Measurements from ENCODE around the gene TMEM132E. TPM values are rescaled to one million over a fixed set of nuclear protein-coding genes. Genes with fewer than 3 reads are reported as not detected.
A peak's percentile ranks its signal among the peaks of the same experiment; 100 is the strongest.

The TMEM132E gene
- total RNA-seq, 1 donor from 2014 or later: 0.49 TPM

DNA sequence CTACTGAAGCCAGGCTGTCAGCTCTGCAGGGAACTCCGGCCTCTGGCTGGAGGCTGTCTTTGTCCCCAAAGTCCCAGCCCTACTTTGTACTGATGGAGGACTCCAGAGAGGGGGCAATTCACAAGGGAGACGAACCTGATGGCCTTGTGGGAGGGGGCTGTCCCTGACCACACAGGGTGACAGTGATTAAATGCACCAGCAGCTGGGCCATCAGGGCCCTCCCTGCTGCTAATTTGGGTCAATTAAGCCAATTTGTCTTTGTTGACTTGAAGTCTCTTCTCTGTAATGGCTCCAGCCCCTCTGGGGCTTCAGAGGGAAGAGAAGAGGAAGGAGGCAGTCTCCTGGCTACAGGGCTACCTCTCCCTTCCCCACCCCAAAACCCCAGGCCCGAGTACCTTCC, 22.0 kb downstream of the TMEM132E start:
- no peak for DNase-seq

DNA sequence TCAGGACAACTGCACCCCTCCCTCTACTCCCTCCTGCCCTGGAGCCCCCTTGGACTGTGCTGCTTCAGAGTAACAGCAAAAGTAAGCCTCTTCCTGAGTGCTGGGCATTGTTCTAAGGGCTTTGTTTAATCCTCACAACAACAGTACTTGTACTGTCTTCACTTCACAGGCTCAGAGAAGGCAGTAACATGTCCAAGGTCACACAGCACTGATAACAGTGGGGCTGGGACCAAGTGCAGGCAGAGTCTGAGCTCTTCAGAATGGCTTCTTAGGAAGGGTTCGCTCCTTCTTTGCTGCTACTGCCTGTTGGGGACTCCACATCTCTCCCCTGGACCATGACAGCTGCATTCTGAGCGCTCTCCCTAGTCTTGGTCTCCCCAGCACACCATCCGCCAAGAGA, 24.6 kb downstream of the TMEM132E start:
- no peak for DNase-seq

GRCh38 chr17:34606763-34607162, 27.4 kb downstream of the TMEM132E start:
- DNase-seq: peak; percentile 13

DNA sequence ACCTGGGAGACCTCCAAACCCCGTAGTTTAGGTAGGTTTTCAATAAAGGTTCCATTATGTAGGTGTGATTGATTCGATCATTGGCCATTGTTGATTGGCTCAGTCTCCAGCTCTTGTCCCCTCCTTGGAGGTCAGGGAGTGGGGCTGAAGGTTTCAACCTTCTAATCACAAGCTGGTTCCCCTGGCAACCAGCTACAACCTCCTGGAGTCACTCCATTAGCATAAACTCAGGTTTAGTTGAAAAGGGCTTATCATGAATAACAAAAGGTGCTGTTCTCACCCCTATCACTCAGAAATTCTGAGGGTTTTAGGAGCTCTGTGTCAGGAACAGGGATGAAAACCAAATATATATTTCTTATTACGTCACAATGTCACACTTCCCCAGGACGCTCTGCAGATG, 28.5 kb downstream of the TMEM132E start:
- no peak for DNase-seq

- DNase-seq: no peak
These were observed 29.8 kb downstream of the TMEM132E start for GRCh38 chr17:34609210-34609609.

DNA sequence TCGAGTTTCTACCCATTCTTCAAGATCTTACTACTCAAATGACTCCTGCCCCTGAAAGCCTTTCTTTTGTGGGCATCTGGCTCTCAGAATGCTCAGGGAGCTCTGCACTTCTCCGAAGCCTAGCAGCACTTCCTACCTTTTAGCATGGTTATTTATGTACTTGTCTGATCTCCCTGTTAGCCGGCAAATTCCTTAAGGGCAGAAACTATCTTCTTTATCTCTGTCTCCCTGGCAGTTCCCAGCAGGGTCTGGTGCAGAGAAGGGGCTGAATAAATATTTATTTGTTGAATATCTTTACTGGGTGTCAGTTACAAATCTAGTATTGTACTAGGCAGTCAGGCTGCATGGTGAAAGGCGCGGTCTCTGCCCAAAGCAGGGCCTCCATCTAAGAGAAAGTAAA, 30.7 kb downstream of the TMEM132E start:
- DNase-seq: no peak

GRCh38 chr17:34610506-34610905, 31.1 kb downstream of the TMEM132E start:
- no peak for DNase-seq

- peak; percentile 54 for DNase-seq
These were observed 34.0 kb downstream of the TMEM132E start for GRCh38 chr17:34613064-34614019.

- no peak for DNase-seq
These were observed 35.3 kb downstream of the TMEM132E start for GRCh38 chr17:34614698-34615097.

- DNase-seq: no peak
These were observed 35.9 kb downstream of the TMEM132E start for GRCh38 chr17:34615326-34615725.

- peak; percentile 35 for DNase-seq
These were observed 36.8 kb downstream of the TMEM132E start for GRCh38 chr17:34616148-34616547.

DNA sequence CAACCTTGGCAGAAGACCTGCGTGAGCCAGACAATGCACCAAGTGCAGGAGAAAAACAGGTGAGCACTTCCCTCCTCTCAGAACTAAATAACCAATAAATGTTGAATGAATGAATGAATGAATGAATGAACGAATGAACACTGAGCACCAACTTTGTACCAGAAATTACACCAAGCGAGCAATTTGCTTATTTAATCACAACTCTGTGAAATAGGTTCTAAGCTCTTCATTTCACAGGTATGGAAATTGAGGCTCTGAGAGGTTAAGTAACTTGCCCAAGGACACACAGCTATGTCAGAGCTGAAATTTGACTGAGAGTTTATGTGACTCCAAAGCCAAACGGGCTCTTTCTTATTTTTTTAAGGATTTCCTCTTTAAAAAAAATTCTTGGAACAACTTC, 38.0 kb downstream of the TMEM132E start:
- no peak for DNase-seq

GRCh38 chr17:34619687-34620217, 40.4 kb downstream of the TMEM132E start:
- no peak for DNase-seq

GRCh38 chr17:34620458-34620857, 41.1 kb downstream of the TMEM132E start:
- DNase-seq: no peak

DNA sequence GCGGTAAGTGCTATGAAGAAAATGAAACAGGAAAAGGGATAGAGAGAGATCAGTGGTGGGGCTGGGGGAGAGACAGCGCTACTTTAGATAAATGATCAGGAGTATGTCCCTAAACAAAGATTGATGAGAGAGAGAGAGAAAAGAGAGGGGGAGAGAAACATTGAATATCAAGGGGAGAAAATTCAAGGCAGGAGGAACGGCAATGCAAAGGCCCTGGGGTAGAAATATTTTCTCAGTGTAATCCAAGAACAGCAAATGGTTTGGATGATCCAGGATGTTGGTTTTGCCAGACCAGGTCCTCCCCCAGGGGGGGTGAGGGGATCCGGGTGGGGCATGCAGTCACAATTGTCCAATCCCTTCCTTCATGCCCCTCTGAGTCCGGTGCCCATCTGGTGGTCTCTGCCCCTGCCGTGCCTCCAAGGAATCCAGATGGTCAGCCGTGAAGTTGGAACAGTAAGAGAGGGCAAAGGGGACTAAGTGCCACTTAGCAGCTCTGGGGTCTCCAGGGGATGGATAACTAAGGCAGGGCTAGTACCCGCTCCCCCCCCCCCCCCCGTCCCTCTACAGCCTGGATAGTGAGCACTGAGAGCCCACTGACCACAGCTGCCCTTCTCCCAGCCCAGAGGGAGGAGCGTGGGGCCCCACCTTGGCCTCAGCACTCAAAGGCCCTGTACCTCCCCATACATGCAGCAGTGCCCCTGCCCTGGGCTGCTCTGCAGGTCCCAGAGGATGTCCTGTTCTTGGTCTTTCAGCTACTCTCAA, 43.7 kb downstream of the TMEM132E start:
- DNase-seq: no peak

- DNase-seq: no peak
These were observed 44.7 kb downstream of the TMEM132E start for GRCh38 chr17:34623856-34624766.

DNA sequence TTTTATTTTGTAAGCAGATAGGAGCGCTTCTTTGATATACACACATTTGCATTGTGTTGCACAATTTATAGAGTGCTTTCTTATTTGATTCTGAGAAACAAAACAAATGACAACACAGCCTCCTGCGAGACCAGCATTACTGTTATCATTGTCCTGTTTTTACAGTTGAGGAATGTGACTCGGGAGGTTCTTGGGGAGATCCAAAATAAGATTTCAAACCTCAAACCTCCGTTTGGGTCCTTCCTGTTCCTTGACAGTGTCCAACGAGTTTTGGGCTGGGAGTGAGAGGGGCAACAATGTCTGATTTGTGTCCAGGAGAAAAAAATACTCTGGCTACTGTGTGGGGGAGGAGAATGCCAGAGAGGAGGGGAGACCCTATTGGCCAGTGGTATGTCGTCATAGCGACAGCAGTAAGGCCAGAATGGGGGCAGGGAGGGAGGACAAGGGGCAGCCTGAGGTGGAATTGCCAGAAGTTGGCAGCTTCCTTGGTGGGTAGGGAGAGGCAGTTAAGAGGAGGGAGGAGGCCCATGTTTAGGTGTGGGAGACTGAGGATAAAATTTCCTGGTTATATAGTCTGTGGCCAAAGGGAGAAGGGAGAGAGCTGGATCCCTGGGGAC, 45.5 kb downstream of the TMEM132E start:
- no peak for DNase-seq

DNA sequence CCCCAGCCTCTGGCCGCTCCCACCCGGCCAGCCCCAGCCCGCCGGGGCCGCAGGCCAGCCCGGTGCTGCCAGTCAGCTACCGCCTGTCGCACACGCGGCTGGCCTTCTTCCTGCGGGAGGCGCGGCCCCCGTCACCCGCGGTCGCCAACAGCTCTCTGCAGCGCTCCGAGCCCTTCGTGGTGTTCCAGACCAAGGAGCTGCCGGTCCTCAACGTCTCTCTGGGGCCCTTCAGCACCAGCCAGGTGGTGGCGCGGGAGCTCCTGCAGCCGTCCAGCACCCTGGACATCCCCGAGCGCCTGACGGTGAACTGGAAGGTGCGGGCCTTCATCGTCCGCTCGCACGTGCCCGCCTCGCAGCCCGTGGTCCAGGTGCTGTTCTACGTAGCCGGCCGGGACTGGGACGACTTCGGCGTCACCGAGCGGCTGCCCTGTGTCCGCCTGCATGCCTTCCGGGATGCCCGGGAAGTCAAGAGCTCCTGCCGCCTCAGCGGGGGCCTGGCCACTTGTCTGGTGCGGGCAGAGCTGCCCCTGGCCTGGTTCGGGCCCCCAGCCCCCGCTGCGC, 46.8 kb downstream of the TMEM132E start:
- DNase-seq: no peak

- no peak for DNase-seq
These were observed 49.5 kb downstream of the TMEM132E start for GRCh38 chr17:34628879-34629278.

- DNase-seq: no peak
These were observed 54.0 kb downstream of the TMEM132E start for GRCh38 chr17:34633351-34633750.

DNA sequence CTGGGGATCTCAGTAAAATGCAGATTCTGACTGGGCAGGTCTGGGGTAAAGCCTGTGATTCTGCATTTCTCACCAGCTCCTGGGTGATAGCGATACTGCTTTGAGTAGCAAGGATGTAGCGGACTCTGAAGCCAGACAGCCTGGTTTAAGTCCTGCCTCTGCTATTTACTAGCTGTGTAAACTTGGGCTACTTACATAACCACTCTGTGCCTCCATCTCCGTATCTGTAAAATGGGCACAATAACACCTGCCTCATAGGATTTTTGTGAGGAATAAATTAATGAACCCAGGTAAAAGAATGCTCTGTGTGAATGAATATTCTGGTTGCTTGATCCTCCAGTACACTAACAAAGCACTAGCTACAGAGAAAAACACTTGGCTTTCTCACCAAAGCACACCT, 54.4 kb downstream of the TMEM132E start:
- DNase-seq: no peak

Data from skin of body (tissue), 2 donors.